K562 (cell line): ENCODE measurements around the gene SDK1. TPM values are rescaled to one million over a fixed set of nuclear protein-coding genes. Genes with fewer than 3 reads are reported as not detected.

Experiments
- ATAC-seq: fragments of 200-7000 bp; cut with Tn5 transposase; 3 replicates; pipeline ENCODE4 v1.9.1; 2020; ENCODE audit warnings: moderate library complexity
- BruUV-seq: library from RNA; stranded (reverse); fragments of 400-500 nt; replicated peaks from 2 replicates; lab custom pipeline; 2021; lab: Mats Ljungman, UMichigan
- CTCF ChIA-PET: fragments of 300-600 bp; formaldehyde crosslinking; extraction: SDS; loops from one replicate; lab custom pipeline; 2021; ENCODE audit warnings: low intra/inter-chr PET ratio; lab: Yijun Ruan, JAX
- POLR2A ChIA-PET: fragments of 300-600, 350-650 bp; sonication (Branson Sonifier 250); formaldehyde crosslinking; extraction: SDS; loops from one replicate; lab custom pipeline; 2021; ENCODE audit warnings: antibody characterized with exemption, inconsistent platforms; lab: Yijun Ruan, JAX
- DNase-seq, 4 experiments: peaks; one replicate each; pipeline versions ENCODE4 v3.0.0 to v3.0.0-alpha.2; 2011 to 2018; ENCODE audit warnings: low spot score in 3 of 4, mixed read lengths in 3 of 4; ENCODE audit errors: extremely low read depth in 1 of 4
- FAIRE-seq: peaks from 2 replicates; lab custom pipeline; 2011; peaks lifted over from hg19 to GRCh38; lab: Jason Lieb, UNC
- H2AFZ ChIP-seq: 2 replicates; pipeline ENCODE4 v1.6.0; 2011; ENCODE audit warnings: low read depth, low read length, control low read depth, inconsistent platforms
- H3K27ac ChIP-seq: fragments of 200-600 bp; 3 replicates; pipeline ENCODE4 v1.8.0; 2011; ENCODE audit warnings: low read depth, mild to moderate bottlenecking, control low read depth, inconsistent platforms, low read length, moderate library complexity, mixed read lengths; ENCODE audit errors: extremely low read depth
- H3K27me3 ChIP-seq, 2 experiments: fragments of 300-600 bp in 1 of 2; 2 replicates in 1 of 2; 3 replicates in 1 of 2; pipeline versions ENCODE4 v1.6.0 to v1.8.0; 2011; ENCODE audit warnings: inconsistent platforms in 2 of 2, low read length in 2 of 2, mild to moderate bottlenecking in 1 of 2, mixed read lengths in 1 of 2, moderate library complexity in 1 of 2; ENCODE audit not compliant: control insufficient read depth in 2 of 2, insufficient read depth in 2 of 2
- H3K36me3 ChIP-seq: fragments of 300-600 bp; 3 replicates; pipeline ENCODE4 v1.8.0; 2011; ENCODE audit warnings: mild to moderate bottlenecking, low read length, inconsistent platforms; ENCODE audit not compliant: control insufficient read depth, insufficient read depth
- H3K4me1 ChIP-seq, 2 experiments: fragments of 200-600 bp in 1 of 2; replicated peaks in 1 of 2; 2 replicates in 1 of 2; 3 replicates in 1 of 2; pipeline versions ENCODE4 v1.5.1 to v1.8.0; 2011; ENCODE audit warnings: inconsistent platforms in 2 of 2, low read length in 2 of 2, mild to moderate bottlenecking in 1 of 2, mixed read lengths in 1 of 2, moderate library complexity in 1 of 2; ENCODE audit not compliant: control insufficient read depth in 2 of 2, insufficient read depth in 2 of 2
- H3K4me2 ChIP-seq: 2 replicates; pipeline ENCODE4 v1.6.1; 2011; ENCODE audit warnings: low read length, control low read depth, inconsistent platforms, mixed read lengths; ENCODE audit not compliant: insufficient read depth
- H3K4me3 ChIP-seq: fragments of 200-600 bp; sonication (generic), shearing (Covaris generic); 2 replicates; pipeline ENCODE4 v1.5.1; 2016; ENCODE audit warnings: control low read depth, inconsistent platforms
- H3K79me2 ChIP-seq: fragments of 200-600 bp; 3 replicates; pipeline ENCODE4 v1.8.0; 2011; ENCODE audit warnings: low read length, inconsistent platforms; ENCODE audit not compliant: control insufficient read depth, insufficient read depth
- H3K9ac ChIP-seq, 2 experiments: 2 replicates each; pipeline versions ENCODE4 v1.6.0 to v1.6.1; 2011; ENCODE audit warnings: low read depth in 2 of 2, low read length in 2 of 2, control low read depth in 1 of 2, inconsistent platforms in 1 of 2, mild to moderate bottlenecking in 1 of 2, mixed read lengths in 1 of 2; ENCODE audit not compliant: insufficient read depth in 1 of 2
- H3K9me1 ChIP-seq: one replicate; pipeline ENCODE4 v1.6.0; 2011; ENCODE audit warnings: inconsistent platforms, mild to moderate bottlenecking, low read length, moderate library complexity; ENCODE audit not compliant: control insufficient read depth, insufficient read depth
- H3K9me3 ChIP-seq: replicated peaks from 2 replicates; pipeline ENCODE4 v1.5.1; 2011; ENCODE audit warnings: low read depth, low read length, inconsistent platforms; ENCODE audit not compliant: control insufficient read depth, insufficient read depth
- H4K20me1 ChIP-seq: replicated peaks from 2 replicates; pipeline ENCODE4 v1.6.1; 2011; ENCODE audit warnings: low read length, inconsistent platforms, mixed read lengths; ENCODE audit not compliant: control insufficient read depth, insufficient read depth
- WGBS: fragments of 100-300 bp; shearing (Covaris generic); methylation state at CpG from one replicate; pipeline ENCODE4 v1.1.6; 2016; ENCODE audit warnings: low coverage, mixed read lengths; ENCODE audit not compliant: insufficient coverage; ENCODE audit errors: missing lambda C conversion rate; 5-methylcytosine and 5-hydroxymethylcytosine counted together
- in situ Hi-C: fragments of 300-500 bp; cut with MboI; formaldehyde crosslinking; loops from 4 replicates; pipeline ENCODE4 v1.15.0; 2018; ENCODE audit warnings: inconsistent platforms, mixed read lengths
- intact Hi-C: fragments of 100-400 bp; cut with micrococcal nuclease; formaldehyde crosslinking; loops from 2 replicates; pipeline ENCODE4 v1.14.2; 2022
- polyA plus RNA-seq, 8 experiments: library from polyadenylated mRNA; depleted of rRNA in 4 of 8; stranded (reverse) in 5 of 8; unstranded in 3 of 8; fragments of >200 nt; fragmentation: Nextera tagmentation in 2 of 8; fragmentation: Illumina TruSeq in 1 of 8; extraction: Ambion mirVana in 2 of 8; extraction: Trizol in 1 of 8; gene quantifications; 2 replicates each; pipeline versions ENCODE4 v1.2.1 to v1.2.3, GENCODE V29; 2011 to 2014; ENCODE audit warnings: inconsistent platforms in 1 of 8, missing spikeins in 1 of 8
- total RNA-seq, 7 experiments: library from RNA; depleted of rRNA in 6 of 7; stranded (reverse); fragments of >200 nt in 6 of 7; fragmentation: Illumina TruSeq in 2 of 7; extraction: Trizol in 2 of 7; gene quantifications; 2 replicates each; pipeline versions ENCODE4 v1.2.1 to v1.2.3, GENCODE V29; 2011 to 2021; ENCODE audit warnings: low replicate concordance in 1 of 7
- TF ChIP-seq, protein P1 (sequence below), 2 experiments: fragments of 450-650 bp in 1 of 2; sonication (generic) in 1 of 2; formaldehyde crosslinking in 1 of 2; IDR thresholded peaks; 2 replicates each; pipeline versions ENCODE4 v1.7.1 to v1.9.0; 2016 to 2022; ENCODE audit warnings: inconsistent platforms in 1 of 2, mild to moderate bottlenecking in 1 of 2, missing genetic modification reagents in 1 of 2
- TF ChIP-seq, protein P2 (sequence below): fragments of 450-650 bp; conservative IDR thresholded peaks from 2 replicates; pipeline ENCODE4 v1.6.1; 2016; ENCODE audit warnings: missing genetic modification characterization, low read depth, mild to moderate bottlenecking, missing compliant biosample characterization, moderate library complexity

Gene SDK1
- total and polyA plus RNA-seq, 9 of the 15 experiments (the other 6 are each of a cell fraction or from before 2014, with no cell fraction given): 0.16 TPM; not detected in 8

DNA sequence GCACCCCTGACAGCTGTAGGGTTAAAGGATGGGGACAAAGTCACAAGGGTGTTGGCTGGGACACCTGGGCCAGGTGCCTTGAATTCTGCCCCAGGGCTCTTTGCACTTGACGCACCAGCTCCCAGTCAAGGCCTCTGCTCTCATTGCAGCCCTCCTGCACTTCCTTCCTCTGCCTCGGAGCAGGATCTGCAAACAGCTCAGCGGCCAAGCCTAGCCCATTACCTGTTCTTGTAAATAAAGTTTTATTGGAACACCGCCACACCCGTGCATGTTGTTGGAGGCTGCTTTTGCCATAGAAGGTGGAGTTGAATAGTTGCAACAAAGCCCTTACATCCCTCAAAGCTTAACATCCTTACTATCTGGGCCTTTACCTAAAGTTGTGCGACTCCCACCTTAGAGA lies 897.2 kb downstream of the SDK1 start:
- Histone ChIP-seq H4K20me1 (0 out of 2 replicates have a peak, but pooled peaks cover 5% of the 10 kb centered on the region), H3K9me1 (no peaks in the 10 kb centered on the region), H3K27me3 (peaks cover 7 to 63% of the 10 kb centered on the region in 2 experiments; a peak in 3 of 5 replicates), H3K4me1 (no peaks in the 10 kb centered on the region), H2AFZ (no peak overlapping the region), H3K27ac (no peak overlapping the region), H3K36me3 (no peaks in the 10 kb centered on the region), H3K4me3 (no peak overlapping the region), H3K9ac (no peak overlapping the region), H3K9me3 (no peaks in the 10 kb centered on the region), H3K4me2 (no peak overlapping the region), H3K79me2 (no peaks in the 10 kb centered on the region)
- CTCF ChIA-PET: no interaction called here
- TF ChIP-seq, protein P1, sequence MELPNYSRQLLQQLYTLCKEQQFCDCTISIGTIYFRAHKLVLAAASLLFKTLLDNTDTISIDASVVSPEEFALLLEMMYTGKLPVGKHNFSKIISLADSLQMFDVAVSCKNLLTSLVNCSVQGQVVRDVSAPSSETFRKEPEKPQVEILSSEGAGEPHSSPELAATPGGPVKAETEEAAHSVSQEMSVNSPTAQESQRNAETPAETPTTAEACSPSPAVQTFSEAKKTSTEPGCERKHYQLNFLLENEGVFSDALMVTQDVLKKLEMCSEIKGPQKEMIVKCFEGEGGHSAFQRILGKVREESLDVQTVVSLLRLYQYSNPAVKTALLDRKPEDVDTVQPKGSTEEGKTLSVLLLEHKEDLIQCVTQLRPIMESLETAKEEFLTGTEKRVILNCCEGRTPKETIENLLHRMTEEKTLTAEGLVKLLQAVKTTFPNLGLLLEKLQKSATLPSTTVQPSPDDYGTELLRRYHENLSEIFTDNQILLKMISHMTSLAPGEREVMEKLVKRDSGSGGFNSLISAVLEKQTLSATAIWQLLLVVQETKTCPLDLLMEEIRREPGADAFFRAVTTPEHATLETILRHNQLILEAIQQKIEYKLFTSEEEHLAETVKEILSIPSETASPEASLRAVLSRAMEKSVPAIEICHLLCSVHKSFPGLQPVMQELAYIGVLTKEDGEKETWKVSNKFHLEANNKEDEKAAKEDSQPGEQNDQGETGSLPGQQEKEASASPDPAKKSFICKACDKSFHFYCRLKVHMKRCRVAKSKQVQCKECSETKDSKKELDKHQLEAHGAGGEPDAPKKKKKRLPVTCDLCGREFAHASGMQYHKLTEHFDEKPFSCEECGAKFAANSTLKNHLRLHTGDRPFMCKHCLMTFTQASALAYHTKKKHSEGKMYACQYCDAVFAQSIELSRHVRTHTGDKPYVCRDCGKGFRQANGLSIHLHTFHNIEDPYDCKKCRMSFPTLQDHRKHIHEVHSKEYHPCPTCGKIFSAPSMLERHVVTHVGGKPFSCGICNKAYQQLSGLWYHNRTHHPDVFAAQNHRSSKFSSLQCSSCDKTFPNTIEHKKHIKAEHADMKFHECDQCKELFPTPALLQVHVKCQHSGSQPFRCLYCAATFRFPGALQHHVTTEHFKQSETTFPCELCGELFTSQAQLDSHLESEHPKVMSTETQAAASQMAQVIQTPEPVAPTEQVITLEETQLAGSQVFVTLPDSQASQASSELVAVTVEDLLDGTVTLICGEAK (IDR thresholded peaks at IDR 0.05): peak; percentile 83
- TF ChIP-seq, protein P1 (CRISPR knock-in tag; IDR thresholded peaks at IDR 0.05): peak; percentile 64
- TF ChIP-seq, protein P2, sequence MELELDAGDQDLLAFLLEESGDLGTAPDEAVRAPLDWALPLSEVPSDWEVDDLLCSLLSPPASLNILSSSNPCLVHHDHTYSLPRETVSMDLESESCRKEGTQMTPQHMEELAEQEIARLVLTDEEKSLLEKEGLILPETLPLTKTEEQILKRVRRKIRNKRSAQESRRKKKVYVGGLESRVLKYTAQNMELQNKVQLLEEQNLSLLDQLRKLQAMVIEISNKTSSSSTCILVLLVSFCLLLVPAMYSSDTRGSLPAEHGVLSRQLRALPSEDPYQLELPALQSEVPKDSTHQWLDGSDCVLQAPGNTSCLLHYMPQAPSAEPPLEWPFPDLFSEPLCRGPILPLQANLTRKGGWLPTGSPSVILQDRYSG (tag): no peak
- DNase-seq (no peak), ATAC-seq (no peak), FAIRE-seq (no peak)
- intact Hi-C loops: no loop called here
- BruUV-seq: no TSS peak
- in situ Hi-C loops: no loop called here
- POLR2A ChIA-PET: interaction anchor here (0.7 kb wide), 1 partner anchor 14 kb away, joined by 3 read pairs; no protein-coding TSS in a partner anchor
- 0% methylated on average over 6 of the region's 6 CpGs for WGBS
